ENCODE measurements around the gene LAMA2.
A peak's percentile ranks its signal among the peaks of the same experiment; 100 is the strongest.

Gene LAMA2

DNA sequence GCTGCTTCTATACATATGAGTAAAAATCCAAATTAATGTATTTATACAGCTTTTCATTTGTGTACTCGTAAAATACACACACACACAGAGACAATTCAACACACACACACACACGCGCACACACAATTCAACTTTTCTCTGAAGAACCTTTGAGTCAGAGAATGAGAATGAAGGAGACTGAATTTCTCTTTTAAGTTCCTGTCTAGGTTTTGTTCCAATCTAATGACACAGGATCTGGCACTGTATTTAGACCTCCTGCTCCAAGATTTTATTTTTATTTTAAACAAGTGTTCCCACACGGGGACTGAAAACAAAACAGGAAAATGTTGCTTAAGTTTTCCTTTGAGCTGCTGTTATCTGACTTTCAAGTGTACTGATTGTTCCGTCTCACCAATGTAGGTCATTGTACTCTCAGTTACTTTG, 250.8 kb downstream of the LAMA2 start:
- TF ChIP-seq MAX (IDR thresholded peaks at IDR 0.05) (no peak), TEAD4 (IDR thresholded peaks at IDR 0.05) (no peak)

GRCh38 chr6:129134535-129134934, 251.6 kb downstream of the LAMA2 start:
- TF ChIP-seq RAD21 (IDR thresholded peaks at IDR 0.05; ENCODE audit: low read depth): 0 out of 2 replicates have a peak, but pooled peaks have one; percentile 6
- TF ChIP-seq TCF12 (IDR thresholded peaks at IDR 0.05; ENCODE audit: low read depth): no peak
- TF ChIP-seq YY1 (IDR thresholded peaks at IDR 0.05; ENCODE audit: low read depth): no peak

DNA sequence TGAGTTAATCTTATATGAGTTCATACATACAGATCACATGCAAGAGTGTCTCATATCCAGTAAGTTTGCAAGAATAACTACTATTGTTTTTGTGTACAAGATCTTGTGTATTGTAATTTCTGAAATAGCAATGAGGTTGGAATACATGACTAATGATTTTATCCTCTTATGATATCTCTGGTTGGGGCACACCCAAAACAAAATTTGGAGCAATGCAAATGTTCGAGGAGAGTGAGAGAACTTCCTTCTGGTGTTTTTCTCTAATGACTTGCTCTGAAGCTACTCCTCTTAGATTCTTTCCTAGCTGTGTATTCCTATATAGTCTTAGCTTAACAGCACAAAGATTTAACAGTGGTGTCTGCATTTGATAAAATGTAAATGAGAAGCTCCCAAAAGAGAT, 252.5 kb downstream of the LAMA2 start:
- no peak for TF ChIP-seq EP300 (IDR thresholded peaks at IDR 0.05; ENCODE audit: borderline replicate concordance)
- TF ChIP-seq USF1 (IDR thresholded peaks at IDR 0.05): no peak
- TF ChIP-seq CREB1 (IDR thresholded peaks at IDR 0.05; ENCODE audit: low read depth): no peak
- TF ChIP-seq ZBTB7A (IDR thresholded peaks at IDR 0.05; ENCODE audit: low read depth): no peak
- TF ChIP-seq TEAD4 (IDR thresholded peaks at IDR 0.05): no peak
- TF ChIP-seq FOXM1 (IDR thresholded peaks at IDR 0.05; ENCODE audit: borderline replicate concordance, low read depth): no peak
- TF ChIP-seq MAX (IDR thresholded peaks at IDR 0.05): no peak
- no peak for TF ChIP-seq NFIC (IDR thresholded peaks at IDR 0.05)
- TF ChIP-seq, protein P1, sequence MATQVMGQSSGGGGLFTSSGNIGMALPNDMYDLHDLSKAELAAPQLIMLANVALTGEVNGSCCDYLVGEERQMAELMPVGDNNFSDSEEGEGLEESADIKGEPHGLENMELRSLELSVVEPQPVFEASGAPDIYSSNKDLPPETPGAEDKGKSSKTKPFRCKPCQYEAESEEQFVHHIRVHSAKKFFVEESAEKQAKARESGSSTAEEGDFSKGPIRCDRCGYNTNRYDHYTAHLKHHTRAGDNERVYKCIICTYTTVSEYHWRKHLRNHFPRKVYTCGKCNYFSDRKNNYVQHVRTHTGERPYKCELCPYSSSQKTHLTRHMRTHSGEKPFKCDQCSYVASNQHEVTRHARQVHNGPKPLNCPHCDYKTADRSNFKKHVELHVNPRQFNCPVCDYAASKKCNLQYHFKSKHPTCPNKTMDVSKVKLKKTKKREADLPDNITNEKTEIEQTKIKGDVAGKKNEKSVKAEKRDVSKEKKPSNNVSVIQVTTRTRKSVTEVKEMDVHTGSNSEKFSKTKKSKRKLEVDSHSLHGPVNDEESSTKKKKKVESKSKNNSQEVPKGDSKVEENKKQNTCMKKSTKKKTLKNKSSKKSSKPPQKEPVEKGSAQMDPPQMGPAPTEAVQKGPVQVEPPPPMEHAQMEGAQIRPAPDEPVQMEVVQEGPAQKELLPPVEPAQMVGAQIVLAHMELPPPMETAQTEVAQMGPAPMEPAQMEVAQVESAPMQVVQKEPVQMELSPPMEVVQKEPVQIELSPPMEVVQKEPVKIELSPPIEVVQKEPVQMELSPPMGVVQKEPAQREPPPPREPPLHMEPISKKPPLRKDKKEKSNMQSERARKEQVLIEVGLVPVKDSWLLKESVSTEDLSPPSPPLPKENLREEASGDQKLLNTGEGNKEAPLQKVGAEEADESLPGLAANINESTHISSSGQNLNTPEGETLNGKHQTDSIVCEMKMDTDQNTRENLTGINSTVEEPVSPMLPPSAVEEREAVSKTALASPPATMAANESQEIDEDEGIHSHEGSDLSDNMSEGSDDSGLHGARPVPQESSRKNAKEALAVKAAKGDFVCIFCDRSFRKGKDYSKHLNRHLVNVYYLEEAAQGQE (IDR thresholded peaks at IDR 0.05; ENCODE audit: low read depth): no peak
- TF ChIP-seq RAD21 (IDR thresholded peaks at IDR 0.05; ENCODE audit: low read depth): no peak
- no peak for TF ChIP-seq EGR1 (IDR thresholded peaks at IDR 0.05)

GRCh38 chr6:129136751-129137150, 253.8 kb downstream of the LAMA2 start:
- no peak for TF ChIP-seq EGR1 (IDR thresholded peaks at IDR 0.05)
- TF ChIP-seq CREB1 (IDR thresholded peaks at IDR 0.05; ENCODE audit: low read depth): no peak
- no peak for TF ChIP-seq USF1 (IDR thresholded peaks at IDR 0.05)
- no peak for TF ChIP-seq TCF12 (IDR thresholded peaks at IDR 0.05; ENCODE audit: low read depth)
- TF ChIP-seq, protein P1 (IDR thresholded peaks at IDR 0.05; ENCODE audit: low read depth): no peak
- TF ChIP-seq ZBTB7A (IDR thresholded peaks at IDR 0.05; ENCODE audit: low read depth): no peak
- TF ChIP-seq YY1 (IDR thresholded peaks at IDR 0.05; ENCODE audit: low read depth): no peak
- no peak for TF ChIP-seq TAF1 (IDR thresholded peaks at IDR 0.05; ENCODE audit: low read depth)
- no peak for TF ChIP-seq TEAD4 (IDR thresholded peaks at IDR 0.05)
- TF ChIP-seq RAD21 (IDR thresholded peaks at IDR 0.05; ENCODE audit: low read depth): no peak

GRCh38 chr6:129138739-129139405, 255.9 kb downstream of the LAMA2 start:
- TF ChIP-seq EP300 (IDR thresholded peaks at IDR 0.05; ENCODE audit: borderline replicate concordance) (no peak), ZBTB7A (IDR thresholded peaks at IDR 0.05; ENCODE audit: low read depth) (no peak)

- TF ChIP-seq NFIC (IDR thresholded peaks at IDR 0.05): no peak
- no peak for TF ChIP-seq EP300 (IDR thresholded peaks at IDR 0.05; ENCODE audit: borderline replicate concordance)
- no peak for TF ChIP-seq CEBPB (IDR thresholded peaks at IDR 0.05)
- TF ChIP-seq RAD21 (IDR thresholded peaks at IDR 0.05; ENCODE audit: low read depth): no peak
- no peak for TF ChIP-seq MAX (IDR thresholded peaks at IDR 0.05)
Measured at GRCh38 chr6:129140526-129140925, 257.6 kb downstream of the LAMA2 start.

DNA sequence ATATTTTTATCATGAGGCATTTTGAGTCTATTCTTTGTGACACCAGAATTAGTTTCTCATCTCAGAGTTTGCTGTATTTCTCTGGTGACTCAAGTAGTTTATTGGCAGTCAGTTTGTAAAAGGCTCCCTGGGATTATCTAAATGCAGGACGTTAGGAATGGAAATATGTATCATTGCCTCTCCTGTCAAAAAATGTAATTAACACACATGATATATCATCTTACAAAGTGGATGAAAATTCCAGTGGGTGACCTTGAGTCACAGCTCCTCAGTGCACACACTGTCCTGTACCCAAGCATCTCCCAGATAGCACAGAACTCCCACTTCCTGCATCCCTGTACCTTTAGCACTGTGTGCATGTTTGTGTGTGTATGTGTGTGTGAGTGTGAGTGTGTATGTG, 258.6 kb downstream of the LAMA2 start:
- TF ChIP-seq EP300 (IDR thresholded peaks at IDR 0.05; ENCODE audit: borderline replicate concordance): no peak
- no peak for TF ChIP-seq CEBPB (IDR thresholded peaks at IDR 0.05)
- no peak for TF ChIP-seq EGR1 (IDR thresholded peaks at IDR 0.05)
- no peak for TF ChIP-seq TAF1 (IDR thresholded peaks at IDR 0.05; ENCODE audit: low read depth)
- TF ChIP-seq FOXM1 (IDR thresholded peaks at IDR 0.05; ENCODE audit: borderline replicate concordance, low read depth): no peak
- no peak for TF ChIP-seq NFIC (IDR thresholded peaks at IDR 0.05)
- no peak for TF ChIP-seq TEAD4 (IDR thresholded peaks at IDR 0.05)
- TF ChIP-seq USF1 (IDR thresholded peaks at IDR 0.05): no peak
- no peak for TF ChIP-seq YY1 (IDR thresholded peaks at IDR 0.05; ENCODE audit: low read depth)
- TF ChIP-seq TCF12 (IDR thresholded peaks at IDR 0.05; ENCODE audit: low read depth): no peak
- no peak for TF ChIP-seq ZBTB7A (IDR thresholded peaks at IDR 0.05; ENCODE audit: low read depth)
